Heart left ventricle (tissue), 13 donors: Measurements from ENCODE around the gene KCNMA1.

ENCODE experiments used
- CTCF ChIP-seq, 12 donors: fragments of 200-600 bp; sonication (generic) in 4 of 12; IDR thresholded peaks; one replicate each; pipeline versions ENCODE4 v1.5.0 to v1.8.0; 2018 to 2022; ENCODE audit warnings: antibody characterized with exemption in 12 of 12, mild to moderate bottlenecking in 5 of 12
- POLR2A ChIP-seq, 2 donors: fragments of 450-650 bp; IDR thresholded peaks; one replicate each; pipeline ENCODE4 v1.6.1; 2017; ENCODE audit warnings: antibody characterized with exemption in 2 of 2, mild to moderate bottlenecking in 2 of 2, moderate library complexity in 2 of 2
- donor health status: ischemic (EF 13 %, LVEDD 7.1; RV severe dilation, severe dysfunction).
- donor health status: DM: no; HTN: yes; CAD: no.
- donor health status: DM: no; HTN: no; CAD: no.
- donor health status: ischemic (EF 25% LVEDD 6.9; RV normal size, moderate dysfunction).
- donor health status: ischemic (EF 25% LVEDD 5.7; RV mildly dilated, moderate dysfunction).
- donor health status: ischemic (EF 35%, LVEDD 5.7; RV mildly dilated, moderate dysfunction).
- donor health status: nonischemic (EF 11% LVEDD 7.7; RV severe dilation, severe dysfunction).
- donor health status: DM: yes; HTN: yes; CAD: no.
- donor health status: PGD.
- donor health status: ischemic (EF 29% LVEDD 5.4; RV normal size, mild dysfunction).
- donor health status: nonischemic (EF 23%, LVEDD 6.1; RV moderate dilation, normal function).

- TF ChIP-seq POLR2A (IDR thresholded peaks at IDR 0.05) = no peak
- TF ChIP-seq CTCF (IDR thresholded peaks at IDR 0.05) = no peak
Measured at GRCh38 chr10:77223526-77224460, 413.8 kb downstream of the KCNMA1 start.
